ENCODE data around the gene DNAJB4. TPM values are rescaled to one million over a fixed set of nuclear protein-coding genes. Genes with fewer than 3 reads are reported as not detected.

The DNAJB4 gene
- total and polyA plus RNA-seq, 2 donors (not counting 1 experiment from before 2014, with no cell fraction given), result 3.6 to 17.0 TPM

DNA sequence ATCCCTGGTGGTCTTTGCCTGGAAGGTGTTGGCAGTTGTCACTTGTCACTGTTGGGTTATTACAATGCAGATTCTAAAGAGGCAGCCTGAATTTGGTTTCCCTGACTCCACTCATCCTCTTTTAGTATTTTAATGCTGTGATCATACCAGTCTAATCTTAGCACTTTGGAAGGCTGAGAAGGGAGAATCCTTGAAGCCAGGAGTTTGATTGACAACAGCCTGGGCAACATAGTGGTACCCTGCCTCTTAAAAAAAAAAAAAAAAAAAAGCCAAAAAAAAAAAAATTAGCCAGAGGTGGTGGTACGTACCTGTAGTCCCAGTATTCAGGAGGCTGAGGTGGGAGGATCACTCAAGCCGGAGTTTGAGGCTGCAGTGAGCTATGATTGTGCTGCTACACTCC, 48.8 kb downstream of the DNAJB4 start:
- POLR2A ChIA-PET, result no interaction called here
- WGBS (ENCODE audit: insufficient coverage), result 100% methylated on average over 2 of the region's 2 CpGs
- no peak overlapping the region for H3K4me2 ChIP-seq (replicated peaks; ENCODE audit: low read depth, low read length, poor library complexity, severe bottlenecking)

DNA sequence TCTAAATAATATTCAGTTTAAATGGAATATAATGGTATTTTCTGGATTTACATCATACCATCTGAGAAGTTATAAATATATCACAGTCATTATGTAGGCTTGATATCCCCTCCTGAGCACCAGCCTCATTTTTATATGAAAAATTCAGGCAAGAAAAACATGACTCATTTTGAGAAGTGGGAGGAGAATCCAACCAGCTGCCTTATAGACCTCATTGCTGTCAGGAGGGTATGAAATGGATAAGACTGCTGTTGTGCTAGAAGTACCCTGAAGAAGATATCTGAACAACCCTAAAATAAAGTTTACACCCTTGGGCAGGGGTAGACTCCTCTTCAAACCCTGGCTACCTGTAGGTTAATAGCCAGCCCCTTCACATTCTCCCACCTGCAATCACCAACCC, 49.8 kb downstream of the DNAJB4 start:
- no peak overlapping the region for H3K4me3 ChIP-seq (ENCODE audit: control extremely low read depth in 1 of 5, extremely low read depth in 1 of 5, insufficient read depth in 1 of 5, low read depth in 2 of 5, low read length in 4 of 5)
- intact Hi-C loops (cut with micrococcal nuclease), result no loop called here
- no peaks in the 10 kb centered on the region for H3K79me2 ChIP-seq (ENCODE audit: control insufficient read depth, insufficient read depth, low read length)
- H3K9me3 ChIP-seq (ENCODE audit: control extremely low read depth in 1 of 3, control insufficient read depth in 2 of 3, insufficient read depth in 1 of 3, low read length in 2 of 3), result no peaks in the 10 kb centered on the region
- Mint-ChIP-seq H3K27me3 (peaks cover 14% of the 10 kb centered on the region), H3K27ac (no peak overlapping the region), H3K4me3 (no peak overlapping the region), H3K4me1 (no peaks in the 10 kb centered on the region), H3K9me3 (ENCODE audit: insufficient read depth) (no peaks in the 10 kb centered on the region)
- H2AFZ ChIP-seq (ENCODE audit: insufficient read depth, low read depth, low read length, poor library complexity, severe bottlenecking), result no peak overlapping the region
- H4K20me1 ChIP-seq (ENCODE audit: control insufficient read depth, insufficient read depth, low read length, poor library complexity, severe bottlenecking), result no peaks in the 10 kb centered on the region
- no peak overlapping the region for H3K27ac ChIP-seq (ENCODE audit: low read length in 2 of 2)
- ATAC-seq (ENCODE audit: low read depth), result no peak
- no peak for TF ChIP-seq EZH2 (IDR thresholded peaks at IDR 0.05; ENCODE audit: borderline replicate concordance, insufficient read depth, low read depth, low read length, poor library complexity, severe bottlenecking)
- TF ChIP-seq, protein P1, sequence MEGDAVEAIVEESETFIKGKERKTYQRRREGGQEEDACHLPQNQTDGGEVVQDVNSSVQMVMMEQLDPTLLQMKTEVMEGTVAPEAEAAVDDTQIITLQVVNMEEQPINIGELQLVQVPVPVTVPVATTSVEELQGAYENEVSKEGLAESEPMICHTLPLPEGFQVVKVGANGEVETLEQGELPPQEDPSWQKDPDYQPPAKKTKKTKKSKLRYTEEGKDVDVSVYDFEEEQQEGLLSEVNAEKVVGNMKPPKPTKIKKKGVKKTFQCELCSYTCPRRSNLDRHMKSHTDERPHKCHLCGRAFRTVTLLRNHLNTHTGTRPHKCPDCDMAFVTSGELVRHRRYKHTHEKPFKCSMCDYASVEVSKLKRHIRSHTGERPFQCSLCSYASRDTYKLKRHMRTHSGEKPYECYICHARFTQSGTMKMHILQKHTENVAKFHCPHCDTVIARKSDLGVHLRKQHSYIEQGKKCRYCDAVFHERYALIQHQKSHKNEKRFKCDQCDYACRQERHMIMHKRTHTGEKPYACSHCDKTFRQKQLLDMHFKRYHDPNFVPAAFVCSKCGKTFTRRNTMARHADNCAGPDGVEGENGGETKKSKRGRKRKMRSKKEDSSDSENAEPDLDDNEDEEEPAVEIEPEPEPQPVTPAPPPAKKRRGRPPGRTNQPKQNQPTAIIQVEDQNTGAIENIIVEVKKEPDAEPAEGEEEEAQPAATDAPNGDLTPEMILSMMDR (IDR thresholded peaks at IDR 0.05), result no peak
- POLR2A ChIA-PET, result no interaction called here
- no peak overlapping the region for H3K9ac ChIP-seq (ENCODE audit: low read length)
- H3K27me3 ChIP-seq (replicated peaks in 1 of 4; ENCODE audit: control extremely low read depth in 1 of 4, control insufficient read depth in 3 of 4, insufficient read depth in 4 of 4, low read length in 3 of 4), result peaks cover 0 to 2% (median 0%) of the 10 kb centered on the region in 4 experiments
- no peaks in the 10 kb centered on the region for H3K36me3 ChIP-seq (replicated peaks in 1 of 2; ENCODE audit: control extremely low read depth in 1 of 2, control insufficient read depth in 1 of 2, extremely low read depth in 1 of 2, insufficient read depth in 2 of 2, low read length in 1 of 2)
- no peak overlapping the region for H3K4me2 ChIP-seq (replicated peaks; ENCODE audit: low read depth, low read length, poor library complexity, severe bottlenecking)
- CTCF ChIA-PET, result no interaction called here
- no peaks in the 10 kb centered on the region for H3K4me1 ChIP-seq (ENCODE audit: control insufficient read depth in 2 of 2, insufficient read depth in 2 of 2, low read length in 2 of 2)
- DNase-seq, result no peak

More for the DNA sequence above, 48.8 kb downstream of the DNAJB4 start:
- no peak overlapping the region for H3K27ac ChIP-seq (ENCODE audit: low read length in 2 of 2)
- Mint-ChIP-seq H3K27ac (no peak overlapping the region), H3K9me3 (ENCODE audit: insufficient read depth) (no peaks in the 10 kb centered on the region), H3K4me3 (no peak overlapping the region), H3K4me1 (no peaks in the 10 kb centered on the region), H3K27me3 (peaks cover 14% of the 10 kb centered on the region)
- no peaks in the 10 kb centered on the region for H3K9me3 ChIP-seq (ENCODE audit: control extremely low read depth in 1 of 3, control insufficient read depth in 2 of 3, insufficient read depth in 1 of 3, low read length in 2 of 3)
- TF ChIP-seq EZH2 (IDR thresholded peaks at IDR 0.05; ENCODE audit: borderline replicate concordance, insufficient read depth, low read depth, low read length, poor library complexity, severe bottlenecking), result no peak
- TF ChIP-seq, protein P1 (IDR thresholded peaks at IDR 0.05), result no peak
- no peak for DNase-seq
- intact Hi-C loops (cut with micrococcal nuclease), result no loop called here
- no peak overlapping the region for H3K4me3 ChIP-seq (ENCODE audit: control extremely low read depth in 1 of 5, extremely low read depth in 1 of 5, insufficient read depth in 1 of 5, low read depth in 2 of 5, low read length in 4 of 5)
- peaks cover 0 to 6% (median 2%) of the 10 kb centered on the region in 4 experiments for H3K27me3 ChIP-seq (replicated peaks in 1 of 4; ENCODE audit: control extremely low read depth in 1 of 4, control insufficient read depth in 3 of 4, insufficient read depth in 4 of 4, low read length in 3 of 4)
- no peak overlapping the region for H2AFZ ChIP-seq (ENCODE audit: insufficient read depth, low read depth, low read length, poor library complexity, severe bottlenecking)
- CTCF ChIA-PET, result no interaction called here
- no peaks in the 10 kb centered on the region for H3K79me2 ChIP-seq (ENCODE audit: control insufficient read depth, insufficient read depth, low read length)
- ATAC-seq (ENCODE audit: low read depth), result no peak
- no peaks in the 10 kb centered on the region for H3K4me1 ChIP-seq (ENCODE audit: control insufficient read depth in 2 of 2, insufficient read depth in 2 of 2, low read length in 2 of 2)
- H3K36me3 ChIP-seq (replicated peaks in 1 of 2; ENCODE audit: control extremely low read depth in 1 of 2, control insufficient read depth in 1 of 2, extremely low read depth in 1 of 2, insufficient read depth in 2 of 2, low read length in 1 of 2), result no peaks in the 10 kb centered on the region
- no peak overlapping the region for H3K9ac ChIP-seq (ENCODE audit: low read length)
- no peaks in the 10 kb centered on the region for H4K20me1 ChIP-seq (ENCODE audit: control insufficient read depth, insufficient read depth, low read length, poor library complexity, severe bottlenecking)

Data from B cell (primary cell).